ENCODE measurements around the gene MYL2.

GRCh38 chr12:110940296-110940695, 19.9 kb upstream of the MYL2 start:
- TF ChIP-seq EZH2 (IDR thresholded peaks at IDR 0.05; ENCODE audit: low read depth, unreplicated experiment) (no peak), CTCF (conservative IDR thresholded peaks at IDR 0.05; ENCODE audit: low read depth in 2 of 2) (no peak)
